Right renal cortex interstitium (tissue), 3 donors: Measurements from ENCODE around the gene CEP104. TPM values are rescaled to one million over a fixed set of nuclear protein-coding genes. Genes with fewer than 3 reads are reported as not detected.

ENCODE experiments used
- DNase-seq, 3 donors: peaks; one replicate each; pipeline ENCODE4 v3.0.0-alpha.2; 2013; ENCODE audit warnings: low read depth in 3 of 3, low spot score in 2 of 3
- polyA plus RNA-seq, 3 donors: library from polyadenylated mRNA; unstranded; fragments of 120-200 nt; gene quantifications; one replicate each; pipeline ENCODE4 v1.2.1, GENCODE V29; 2013; ENCODE audit not compliant: insufficient read length in 3 of 3

Gene CEP104
- 10 to 100 TPM; 35.5 to 41.8 (median 37.0) TPM for polyA plus RNA-seq

DNA sequence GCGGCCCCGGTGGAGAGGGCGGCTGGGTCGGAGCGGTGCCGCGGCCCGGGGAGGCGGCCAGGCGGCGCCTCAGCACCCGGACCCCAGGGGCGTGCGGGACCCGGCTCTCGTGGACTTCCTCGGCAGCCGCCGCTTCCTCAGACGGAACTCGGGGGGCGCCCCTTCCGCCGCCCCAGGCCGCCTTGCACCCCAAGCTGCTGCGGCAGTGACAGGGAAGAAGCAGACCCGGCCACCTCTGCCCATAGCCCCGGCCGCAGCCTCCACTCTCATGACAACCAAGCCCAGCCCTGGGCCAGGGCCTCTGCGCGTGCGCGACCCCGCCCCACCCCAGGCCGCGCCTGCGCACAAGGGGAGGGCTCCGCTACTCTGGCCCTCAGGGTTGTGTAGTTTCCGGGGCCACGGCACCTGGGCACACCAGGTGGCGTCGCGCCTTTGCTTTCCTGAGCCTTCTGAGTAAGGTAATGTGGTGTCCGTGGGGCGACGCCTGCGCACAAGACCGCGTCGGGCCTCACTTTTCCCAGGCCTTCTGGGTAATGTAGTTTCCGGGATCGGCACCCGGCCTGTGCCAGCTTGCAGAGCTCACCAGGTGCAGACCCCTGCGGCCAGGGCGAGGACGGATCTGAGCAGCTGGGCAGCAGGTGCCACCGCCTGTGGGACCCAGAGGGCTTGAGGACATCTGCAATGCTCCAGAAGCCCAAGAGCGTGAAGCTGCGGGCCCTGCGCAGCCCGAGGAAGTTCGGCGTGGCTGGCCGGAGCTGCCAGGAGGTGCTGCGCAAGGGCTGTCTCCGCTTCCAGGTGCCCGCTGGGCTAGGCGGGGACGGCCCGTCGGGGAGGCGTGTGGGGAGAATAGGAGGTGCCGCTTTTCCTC, at the start of gene CEP104, which contains the start of gene DFFB:
Gene CEP104 (minus strand): TSS at position 289 of the 868 bp plus-strand sequence. CDS start 4,804 bp downstream, outside the sequence.
Gene DFFB (plus strand): TSS at position 554 of the 868 bp plus-strand sequence. CDS start 128 bp downstream, at position 682.
- peak; percentile 82 to 90 (median 88) for DNase-seq

DNA sequence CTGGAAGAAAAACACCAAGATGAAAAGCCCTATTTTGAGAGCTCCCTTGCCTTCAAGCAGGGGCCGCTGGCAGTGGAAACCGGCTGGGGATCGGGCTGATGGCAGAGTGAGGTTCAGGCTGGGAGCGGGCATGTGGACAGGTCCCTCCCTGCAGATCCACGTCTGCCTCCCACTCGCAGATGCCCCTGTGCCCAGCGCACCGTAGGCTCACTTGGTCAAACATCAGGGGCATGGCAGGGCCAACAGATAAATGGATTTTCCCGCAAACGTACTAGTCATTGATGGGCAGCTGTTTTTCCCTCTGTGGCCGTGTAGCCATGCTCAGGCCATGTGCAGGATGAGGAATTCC, 49.6 kb upstream of the CEP104 start:
- DNase-seq = no peak

DNA sequence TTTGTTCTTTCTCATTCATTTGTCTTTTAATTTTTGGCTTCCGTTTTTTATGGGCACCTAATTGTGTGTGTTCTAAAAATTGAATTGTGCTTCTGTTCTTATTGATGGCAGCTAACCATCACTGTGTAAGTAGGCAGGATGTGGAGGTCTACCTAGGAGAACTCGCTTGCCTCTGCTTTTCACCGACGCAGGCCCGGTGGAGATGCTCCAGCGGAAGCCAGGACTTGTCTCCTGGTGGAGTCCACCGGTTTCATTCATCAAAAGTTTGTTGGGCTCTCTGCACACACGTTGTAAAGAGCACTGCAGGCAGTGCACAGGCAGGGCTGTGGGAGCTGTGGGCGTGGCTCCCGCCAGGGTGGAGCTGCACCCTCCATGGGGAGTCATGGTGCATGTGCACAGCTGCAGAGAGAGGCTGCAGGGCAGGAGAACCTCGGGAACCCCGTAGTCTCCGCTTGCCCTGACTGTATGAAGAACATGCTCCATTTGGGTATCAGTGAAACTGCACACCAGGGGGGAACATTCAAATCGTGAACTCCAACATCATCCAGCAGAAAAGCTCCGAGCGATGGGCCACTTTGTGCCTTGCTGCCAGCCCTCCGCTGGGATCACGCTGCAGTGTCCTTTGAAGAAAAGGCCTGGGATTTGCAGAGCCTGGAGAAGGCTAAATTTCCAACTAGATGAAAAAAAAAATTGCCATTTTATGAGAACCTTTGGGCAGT, 49.1 kb upstream of the CEP104 start:
- DNase-seq = no peak

DNA sequence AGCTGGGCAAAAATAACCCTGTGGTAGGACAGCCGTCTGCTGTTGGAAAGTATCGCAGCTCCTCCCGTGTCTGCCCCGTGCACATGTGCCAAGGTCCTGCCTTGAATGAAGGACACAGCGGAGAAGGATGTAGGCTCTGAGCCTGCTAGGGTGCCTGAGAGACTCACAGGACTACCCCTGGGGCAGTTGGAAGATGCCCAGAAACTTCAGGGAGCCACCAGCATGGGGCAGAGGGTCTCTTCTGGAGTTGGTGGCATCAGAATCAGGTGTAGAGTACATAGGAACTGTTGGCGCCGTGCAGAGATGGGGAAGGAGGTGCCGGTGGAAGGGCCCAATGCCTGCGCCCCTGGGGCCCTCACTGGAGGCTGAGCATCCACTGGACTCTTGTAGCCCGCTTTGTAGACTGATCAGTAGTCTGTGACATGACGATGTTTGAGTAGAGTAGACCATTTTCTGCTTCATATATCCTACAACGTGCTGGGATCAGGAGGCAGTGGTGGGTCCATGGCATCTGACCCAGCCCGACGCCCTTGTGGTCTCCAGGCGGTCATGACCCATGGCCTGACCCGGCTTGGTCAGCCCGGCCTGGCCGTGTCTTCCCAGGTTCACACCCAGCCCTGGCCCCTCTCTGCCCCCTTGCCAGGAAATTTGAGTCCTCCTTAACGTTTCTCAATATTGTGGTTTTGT, 48.4 kb upstream of the CEP104 start:
- DNase-seq = no peak

DNA sequence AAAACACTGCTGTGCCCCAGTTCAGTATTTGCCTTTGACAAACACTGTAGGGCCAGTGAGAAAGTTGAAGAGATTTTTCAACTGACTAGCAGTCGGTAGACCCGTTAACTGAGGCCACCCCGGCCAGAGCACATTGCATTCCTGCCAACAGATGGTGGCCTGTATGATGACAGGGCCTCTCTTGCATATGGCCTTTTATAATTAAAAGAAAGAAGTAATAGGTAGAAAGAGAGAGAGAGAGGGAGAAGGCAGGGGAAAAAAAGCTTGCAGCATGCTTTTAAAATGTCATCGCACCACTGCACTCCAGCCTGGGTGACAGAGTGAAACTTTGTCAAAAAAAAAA, 47.8 kb upstream of the CEP104 start:
- no peak for DNase-seq

DNA sequence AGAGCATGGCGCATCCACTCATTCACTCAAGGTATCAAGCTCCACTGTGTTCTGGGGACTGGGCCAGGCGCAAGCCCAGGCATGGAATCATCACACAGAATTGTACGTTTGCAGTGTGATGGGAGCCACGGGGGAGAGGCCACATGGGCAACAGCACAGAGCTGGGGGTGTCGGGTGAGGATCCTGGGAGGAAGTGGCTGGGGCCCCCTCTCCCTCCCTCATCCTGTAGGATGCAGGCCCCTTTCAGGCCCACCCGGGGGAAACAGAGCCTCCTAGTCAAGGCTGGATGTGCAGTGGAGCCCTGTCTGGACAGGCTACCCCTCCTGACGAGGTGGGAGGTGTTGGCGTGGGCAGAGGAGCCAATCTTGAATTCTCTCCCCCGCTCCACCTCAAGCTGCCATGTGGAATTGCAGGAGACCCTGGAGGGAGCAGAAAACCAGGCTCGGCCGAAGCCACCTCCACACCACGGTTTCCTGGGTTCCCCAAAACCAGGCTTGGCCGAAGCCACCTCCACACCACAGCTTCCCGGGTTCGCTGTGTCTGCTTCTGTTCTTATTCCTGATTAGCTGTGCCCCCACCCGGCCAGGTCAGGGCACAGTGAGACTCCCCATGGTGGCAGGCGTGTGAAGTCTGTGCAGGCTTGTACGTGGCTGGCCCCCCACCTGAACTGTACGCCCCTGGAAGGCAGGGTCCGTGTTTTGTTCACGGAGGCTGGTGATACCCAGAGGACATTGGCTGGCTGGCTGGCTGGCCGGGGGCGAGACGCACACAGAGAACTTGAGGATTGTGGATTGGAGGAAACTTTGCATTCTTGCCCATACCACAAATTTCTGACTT, 47.2 kb upstream of the CEP104 start:
- no peak for DNase-seq

DNA sequence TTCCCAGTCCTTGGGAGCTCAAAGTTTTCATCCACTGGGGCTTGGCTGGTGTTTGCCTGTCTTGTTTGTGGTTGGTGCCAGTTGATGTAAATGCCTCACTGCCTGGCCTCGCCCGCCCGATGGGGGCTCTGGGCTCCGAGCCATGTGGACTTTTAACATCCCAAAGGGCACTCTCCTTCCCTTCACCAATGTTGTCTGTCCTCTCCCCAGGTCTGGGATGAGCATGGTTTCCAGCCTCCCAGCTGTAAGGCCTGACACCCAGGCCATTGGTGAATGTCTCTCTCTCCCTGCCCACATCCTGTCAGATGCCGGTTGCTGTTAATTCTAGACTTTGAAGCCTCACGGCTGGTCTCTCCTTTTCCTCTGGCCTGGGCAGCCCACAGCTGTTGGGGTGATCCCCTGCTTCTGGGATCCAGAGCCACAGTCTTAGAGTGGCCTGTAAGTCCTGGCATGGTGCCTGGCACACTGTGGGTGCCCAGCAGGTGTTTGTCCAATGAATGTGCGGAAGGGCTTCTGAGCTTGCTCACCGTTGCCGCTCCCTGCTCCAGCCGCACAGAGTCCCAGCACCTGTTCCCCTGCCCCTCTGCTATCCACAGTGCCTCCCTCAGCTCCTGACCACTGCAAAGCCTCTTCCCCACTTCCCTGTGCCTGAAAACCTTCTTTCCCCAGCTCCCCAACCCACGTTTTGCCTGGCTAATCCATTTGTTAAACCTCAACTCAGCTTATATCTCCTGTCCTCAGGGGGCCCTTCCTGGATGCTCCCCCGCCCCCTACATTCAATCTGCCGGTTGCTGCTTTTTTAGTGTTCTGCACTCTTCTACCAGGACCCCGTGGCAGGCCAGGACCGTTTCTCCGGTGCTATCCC, 46.4 kb upstream of the CEP104 start:
- DNase-seq = no peak

DNA sequence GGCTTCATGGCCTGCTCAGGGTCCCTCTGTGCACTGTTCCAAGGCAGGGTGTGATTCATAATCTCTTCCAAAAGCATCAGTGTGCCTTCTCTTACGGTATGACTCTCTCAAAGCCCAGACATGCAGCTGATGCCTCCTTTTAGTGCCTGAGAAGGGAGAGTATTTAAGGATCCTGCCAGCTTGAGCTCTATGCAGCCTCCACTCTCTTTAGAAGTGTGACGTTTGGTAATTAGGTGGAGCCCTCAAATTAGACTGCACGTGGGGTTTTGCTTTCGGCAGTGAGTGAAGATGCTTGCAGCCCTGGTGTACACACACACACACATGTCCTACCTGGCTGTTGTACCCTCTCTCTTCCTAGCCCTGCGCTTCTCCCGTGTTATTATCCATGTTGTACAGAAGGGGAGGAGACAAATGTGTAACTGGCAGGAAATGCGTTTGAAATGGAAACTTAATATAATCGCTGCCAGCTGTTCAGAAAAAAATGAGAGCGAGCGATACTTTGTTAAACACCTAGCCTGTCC, 45.6 kb upstream of the CEP104 start:
- no peak for DNase-seq

DNA sequence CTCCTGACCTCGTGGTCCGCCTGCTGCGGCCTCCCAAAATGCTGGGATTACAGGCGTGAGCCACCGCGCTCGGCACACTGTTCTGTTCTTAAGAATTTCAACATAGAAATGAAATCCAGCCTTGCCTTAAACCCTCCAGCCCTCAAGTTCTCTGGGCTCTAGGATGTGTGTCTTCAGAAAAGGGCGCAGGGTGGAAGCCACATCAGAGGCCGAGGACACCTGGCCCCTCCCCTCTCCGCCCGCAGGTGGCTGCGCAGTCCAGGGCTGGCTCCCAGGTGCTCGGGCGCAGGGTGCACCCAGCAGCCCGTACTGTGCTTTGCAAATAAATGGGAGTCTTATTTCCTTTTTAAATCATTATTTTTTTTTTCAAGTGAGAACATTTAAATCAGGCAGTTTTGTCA, 45.1 kb upstream of the CEP104 start:
- DNase-seq = no peak

DNA sequence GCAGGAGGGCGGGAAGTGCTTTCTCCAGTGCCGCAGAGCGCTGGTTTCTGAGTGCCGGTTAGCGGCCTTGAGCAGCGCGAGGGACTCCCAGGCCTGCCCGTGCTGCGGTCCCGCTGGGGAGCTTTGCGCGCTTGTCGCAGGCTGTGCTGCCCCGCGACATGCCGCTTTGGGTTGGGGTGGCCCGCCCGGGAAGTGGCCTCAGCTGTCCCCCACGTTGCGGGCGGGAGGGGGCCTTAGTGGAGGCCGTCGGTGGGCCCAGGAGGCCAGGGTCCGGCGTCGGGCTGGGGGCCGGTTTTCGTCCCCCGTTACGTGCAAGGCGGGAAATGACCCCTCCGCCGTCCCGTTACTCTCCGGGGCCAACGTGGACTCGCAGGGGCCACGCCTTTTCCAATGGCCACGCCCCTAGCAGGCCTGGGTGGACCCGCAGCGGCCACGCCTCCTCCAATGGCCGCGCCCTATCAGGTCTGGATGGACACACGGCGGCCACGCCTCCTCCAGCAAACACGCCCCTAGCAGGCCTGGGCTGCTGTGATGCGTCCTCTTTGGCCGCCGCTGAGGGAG, 44.0 kb upstream of the CEP104 start:
- peak; percentile 85 to 93 (median 91) for DNase-seq

DNA sequence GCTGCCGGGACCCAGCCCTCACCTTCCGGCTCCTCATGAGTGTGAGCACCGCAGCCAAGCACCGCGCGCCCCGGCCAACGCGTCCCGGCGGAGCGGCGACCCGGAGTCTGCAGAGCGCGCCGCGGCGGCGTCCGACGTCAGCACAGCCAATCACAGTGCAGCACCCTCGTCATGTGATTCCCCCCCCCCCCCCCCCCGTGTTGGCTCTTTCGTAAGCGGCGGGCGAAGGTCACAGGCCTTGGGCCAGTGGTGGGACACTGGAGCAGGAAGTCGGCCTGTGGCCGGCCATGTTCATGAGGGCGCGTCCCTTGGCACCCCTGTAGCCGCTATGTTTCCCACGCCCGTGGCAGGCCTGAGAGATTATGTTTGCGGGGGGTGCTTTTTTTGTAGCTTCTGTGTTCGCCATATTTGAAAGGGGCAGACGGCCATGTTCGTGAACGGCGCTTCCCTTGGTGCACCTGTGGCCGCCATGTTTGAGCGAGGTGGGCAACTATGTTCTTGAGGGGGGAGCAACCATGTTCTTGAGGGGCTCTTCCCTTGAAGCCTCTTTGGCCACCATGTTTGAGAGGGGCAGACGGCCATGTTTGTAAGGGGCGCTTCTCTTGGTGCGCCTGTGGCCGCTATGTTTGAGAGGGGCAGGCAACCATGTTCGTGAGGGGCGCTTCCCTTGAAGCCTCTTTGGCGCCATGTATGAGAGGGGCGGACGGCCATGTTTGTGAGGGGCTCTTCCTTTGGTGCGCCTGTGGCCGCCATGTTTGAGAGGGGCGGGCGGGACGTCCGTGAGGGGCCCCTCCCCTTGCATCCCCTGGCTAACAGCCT, 43.3 kb upstream of the CEP104 start, which contains the start of gene C1orf174:
Gene C1orf174 (minus strand): TSS at position 123 of the 819 bp plus-strand sequence. CDS start 86 bp downstream, at position 37.
- DNase-seq = peak; percentile 96 to 98 (median 97)

DNA sequence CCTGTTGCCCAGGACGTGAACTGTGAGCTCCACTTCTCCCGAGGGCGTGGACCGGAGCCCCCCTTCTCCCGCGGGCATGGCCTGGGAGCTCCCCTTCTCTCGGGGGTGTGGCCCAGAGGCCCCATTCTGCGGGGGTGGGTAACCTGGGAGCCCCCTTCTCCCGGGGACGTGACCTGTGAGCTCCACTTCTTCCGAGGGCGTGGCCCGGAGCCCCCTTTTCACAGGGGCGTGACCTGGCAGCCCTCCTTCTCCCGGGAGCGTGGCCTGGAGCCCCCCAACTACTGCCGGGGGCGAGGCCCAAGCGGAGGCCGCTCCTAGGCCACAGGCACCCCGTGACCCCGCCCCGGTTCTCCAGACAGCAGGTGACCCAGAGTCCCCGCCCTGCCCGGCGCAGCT, 42.7 kb upstream of the CEP104 start:
- no peak for DNase-seq

DNA sequence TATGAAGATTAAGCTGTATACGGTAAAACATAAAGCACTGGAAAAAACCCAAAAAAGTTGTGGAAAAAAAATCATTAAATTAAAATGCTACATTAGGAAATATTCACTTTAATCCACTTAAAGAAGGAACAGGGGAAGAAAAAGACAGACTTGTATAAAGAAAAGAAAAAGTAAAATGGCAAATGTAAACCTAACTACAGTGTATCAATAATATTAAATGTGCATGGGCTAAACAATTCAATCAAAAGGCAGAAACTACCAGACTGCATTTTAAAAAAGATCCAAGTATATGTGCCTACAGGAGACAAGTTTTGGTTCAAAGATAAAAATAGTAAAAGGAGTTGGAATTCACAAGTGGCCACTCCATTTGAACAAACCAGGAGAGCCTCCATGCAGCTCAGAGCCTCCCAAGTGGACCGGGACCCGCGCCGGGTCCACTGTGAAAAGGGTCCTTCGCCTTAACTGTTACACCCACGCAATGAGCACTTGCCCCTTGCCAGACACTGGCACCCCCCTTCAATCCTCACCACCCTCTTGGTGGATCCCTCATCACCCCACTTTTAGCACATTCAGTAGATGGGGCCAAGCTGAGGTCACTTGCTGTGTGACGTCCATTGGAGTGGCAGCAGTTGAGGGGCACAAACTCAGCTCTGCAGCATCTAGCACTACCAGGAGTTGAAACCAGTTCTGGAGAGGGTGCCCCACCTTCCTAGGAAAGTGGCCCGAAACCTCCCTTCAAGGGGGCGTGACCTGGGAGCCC, 42.2 kb upstream of the CEP104 start:
- DNase-seq = no peak

DNA sequence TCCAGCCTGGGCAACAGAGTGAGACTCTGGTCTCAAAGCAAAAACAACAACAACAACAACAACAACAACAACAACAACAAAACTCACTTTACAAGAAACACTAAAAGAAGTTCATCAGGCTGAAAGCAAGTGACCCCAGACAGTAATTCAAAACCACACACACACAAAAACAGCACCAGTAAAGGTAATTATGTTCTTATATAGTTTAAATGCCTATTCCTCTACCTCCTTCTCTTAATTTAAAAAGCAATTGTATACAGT, 41.4 kb upstream of the CEP104 start:
- DNase-seq = no peak

DNA sequence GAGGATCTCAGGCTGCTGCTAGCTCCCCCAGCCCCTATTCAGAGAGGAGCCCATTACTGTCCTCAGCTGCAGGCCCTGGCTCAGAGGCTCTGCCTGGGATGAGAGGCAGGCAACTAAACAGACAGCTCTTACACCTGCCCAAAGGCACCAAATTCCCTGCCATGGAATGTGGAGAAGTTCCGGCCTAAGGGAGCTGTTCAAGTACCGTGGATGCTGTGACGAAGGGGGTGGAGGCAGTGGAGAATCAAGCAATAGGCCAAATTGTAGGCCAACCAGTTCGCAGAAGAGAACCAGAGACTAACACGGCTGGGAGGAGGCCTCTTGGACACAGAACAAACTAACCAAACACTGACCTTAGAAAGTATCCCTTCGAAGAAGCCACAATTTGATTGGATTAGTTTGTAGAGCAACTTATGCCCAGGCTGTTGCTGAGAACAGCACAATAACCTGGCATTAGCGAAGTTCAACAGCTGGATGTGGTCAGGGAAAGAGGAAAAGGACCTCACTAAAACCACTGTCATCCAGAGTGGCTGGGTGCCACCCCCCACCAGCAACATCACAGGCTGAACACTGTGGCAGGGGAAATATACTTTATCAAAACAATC, 39.5 kb upstream of the CEP104 start:
- DNase-seq = no peak

DNA sequence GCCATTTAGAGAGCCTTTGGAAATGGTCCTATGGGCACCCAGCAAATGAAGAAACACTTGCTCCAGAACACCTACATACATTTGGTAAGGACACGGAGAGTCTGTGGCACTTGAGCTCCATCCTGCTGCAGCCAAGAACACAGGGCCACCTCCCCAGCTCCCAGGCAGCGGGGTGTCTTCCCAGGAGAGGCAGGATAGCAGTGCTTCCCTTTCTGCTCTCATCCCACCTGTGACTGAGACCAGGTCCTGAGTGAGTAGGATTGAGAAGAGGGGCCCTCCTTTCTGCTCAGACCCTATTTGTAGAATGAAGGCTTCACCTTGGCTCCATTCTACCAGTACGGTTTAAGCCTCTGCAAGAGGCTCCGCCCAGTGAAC, 38.9 kb upstream of the CEP104 start:
- DNase-seq = no peak

DNA sequence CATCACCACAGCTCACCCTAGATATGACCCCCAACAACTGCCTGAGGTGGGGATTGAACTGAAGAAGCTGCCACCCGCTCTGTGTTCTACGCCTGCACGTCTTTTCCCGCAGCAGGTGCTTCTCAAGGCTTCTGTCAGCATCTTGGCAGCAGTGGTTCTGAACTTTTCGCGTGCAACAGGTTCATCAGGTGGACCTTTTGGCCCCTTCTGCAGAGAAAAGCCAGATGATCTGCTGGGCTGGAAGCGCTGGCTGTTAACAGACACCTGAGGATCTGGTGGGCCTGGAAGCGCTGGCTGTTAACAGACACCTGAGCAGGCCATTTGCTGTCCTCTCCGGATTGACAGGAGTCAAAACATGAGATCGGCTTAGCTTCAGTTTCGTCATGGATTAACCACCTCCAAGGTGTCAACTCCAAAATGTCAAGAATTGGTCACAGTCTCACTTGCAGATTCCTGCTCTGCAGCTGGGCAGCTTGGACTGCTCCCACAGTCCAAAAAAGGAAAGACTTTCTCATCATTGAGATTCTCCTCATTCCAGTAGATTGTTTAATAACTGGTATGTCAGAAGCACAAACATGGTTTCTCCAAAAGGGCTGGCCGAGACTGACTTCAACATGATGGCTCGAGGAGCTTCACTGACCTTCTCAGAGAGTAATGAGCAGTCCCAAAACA, 38.4 kb upstream of the CEP104 start:
- no peak for DNase-seq
